ENCODE results near the gene SOX13.

Gene SOX13

DNA sequence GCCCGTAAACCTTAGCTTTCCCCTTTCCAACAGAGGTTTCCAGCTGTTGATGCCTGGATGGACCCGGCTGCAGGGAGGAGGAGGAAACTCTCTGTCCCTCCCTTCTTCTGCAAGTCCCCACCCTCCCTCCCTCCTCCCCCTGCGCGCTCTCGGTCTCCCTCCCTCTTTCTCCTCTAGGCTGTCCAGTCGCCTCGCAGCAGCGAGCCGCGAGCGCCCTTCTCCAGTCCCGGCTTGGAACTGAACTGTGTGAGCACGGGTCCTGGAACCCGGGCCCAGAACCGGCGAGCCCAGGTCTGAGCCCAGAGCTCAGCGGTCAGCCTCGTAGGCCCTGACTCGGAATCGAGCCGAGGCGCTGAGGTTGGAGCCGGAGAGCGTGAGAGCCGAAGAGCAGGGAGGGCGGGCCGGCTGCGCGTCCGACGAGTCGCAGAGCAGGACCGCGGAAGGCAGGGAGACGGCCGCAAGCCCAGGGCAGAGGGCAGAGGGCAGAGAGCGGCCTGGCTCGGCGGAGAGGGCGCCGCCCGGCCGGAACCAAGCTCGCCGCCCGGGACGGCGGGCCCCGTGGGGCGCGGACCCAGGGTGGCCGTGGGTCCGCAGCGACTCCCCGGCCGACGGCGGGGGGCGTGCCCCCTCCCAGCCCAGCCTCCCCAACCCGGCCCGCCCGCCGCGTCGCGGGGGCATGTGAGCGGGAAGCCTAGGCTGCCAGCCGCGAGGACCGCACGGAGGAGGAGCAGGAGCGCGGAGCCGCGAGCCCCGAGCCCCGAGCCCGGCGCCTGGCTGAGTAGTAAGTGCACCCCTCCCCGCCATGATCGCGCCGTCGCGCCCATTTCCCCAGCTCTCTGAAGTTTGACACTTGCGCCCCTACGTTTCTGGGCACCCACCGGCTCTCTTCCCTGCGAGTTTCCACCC, at the start of gene SOX13:
Gene SOX13 (plus strand): TSS at position 185 of the 906 bp plus-strand sequence. CDS start 39,801 bp downstream, outside the sequence.
- Mint-ChIP-seq H3K9me3 (no peaks in the 10 kb centered on the region), H3K27me3 (ENCODE audit: low read depth) (peaks cover 90% of the 10 kb centered on the region), H3K4me1 (ENCODE audit: low read depth) (peaks cover 2% of the 10 kb centered on the region), H3K27ac (no peak within 1 kb of the TSS), H3K36me3 (ENCODE audit: low read depth) (no peaks in the 10 kb centered on the region), H3K4me3 (peak within 1 kb of the TSS; percentile 76)
- peak; percentile 10 for DNase-seq (ENCODE audit: low spot score)

DNA sequence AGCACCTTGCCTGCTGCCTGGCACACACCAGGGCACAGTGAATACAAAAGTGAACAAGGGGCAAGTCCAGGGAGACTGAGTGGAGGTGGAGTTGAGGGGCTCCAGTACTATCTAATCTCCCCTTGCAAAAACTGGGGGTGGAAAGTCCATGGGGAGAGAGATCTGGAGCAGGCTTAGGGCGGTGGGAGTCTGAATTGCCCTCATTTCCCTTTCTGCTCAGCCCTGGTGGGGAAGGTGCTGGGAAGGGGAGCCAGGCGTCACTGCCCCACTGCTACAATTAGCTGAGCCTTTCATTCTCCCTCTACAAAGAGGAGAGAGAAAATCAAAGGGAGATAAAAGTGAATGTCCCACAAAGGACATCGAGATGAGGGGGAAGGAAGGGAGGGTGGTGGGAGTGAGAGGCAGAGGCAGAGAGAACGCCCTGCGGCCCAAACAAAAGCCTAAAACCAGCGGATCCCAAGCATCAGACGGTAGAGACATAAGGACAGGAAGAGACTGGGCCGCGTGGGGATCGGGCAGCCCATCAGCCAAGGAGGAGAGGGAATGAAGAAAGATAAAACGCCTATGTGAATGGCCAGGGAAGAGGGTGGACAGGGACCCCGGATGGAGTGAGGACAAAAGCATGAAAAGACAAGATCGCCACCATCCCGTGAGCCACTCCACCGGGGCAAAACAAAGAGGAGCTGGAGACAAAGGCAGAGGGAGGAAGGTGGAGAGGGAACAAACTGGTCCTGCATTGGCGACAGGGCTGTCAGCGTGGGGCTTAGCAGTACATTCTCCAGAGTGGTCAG, 46.8 kb upstream of the SOX13 start:
- H3K27ac Mint-ChIP-seq: no peak overlapping the region
- H3K27me3 Mint-ChIP-seq (ENCODE audit: low read depth): peaks cover 21% of the 10 kb centered on the region
- H3K9me3 Mint-ChIP-seq: no peaks in the 10 kb centered on the region
- no peak for DNase-seq (ENCODE audit: low spot score)
- no peaks in the 10 kb centered on the region for H3K36me3 Mint-ChIP-seq (ENCODE audit: low read depth)
- no peak overlapping the region for H3K4me3 Mint-ChIP-seq
- no peaks in the 10 kb centered on the region for H3K4me1 Mint-ChIP-seq (ENCODE audit: low read depth)

DNA sequence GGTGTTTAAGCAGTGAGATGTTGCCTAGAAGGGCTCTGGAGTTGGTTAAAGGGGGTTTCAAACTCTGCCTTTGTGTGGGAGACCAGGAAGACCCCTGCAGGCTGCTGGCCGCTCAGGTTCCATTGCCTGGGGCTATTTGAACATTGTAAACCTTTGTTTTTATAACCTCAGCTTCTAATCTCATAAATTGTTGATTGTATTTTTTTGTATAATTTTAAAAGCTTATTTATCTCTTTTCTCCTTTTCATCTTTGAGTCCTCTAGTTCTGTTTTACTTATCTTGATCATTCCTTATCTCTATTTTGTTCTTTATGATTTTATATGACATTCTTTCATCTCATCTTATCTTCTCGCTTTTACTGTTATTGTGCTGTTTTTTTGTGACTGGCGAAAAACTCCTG, 45.5 kb upstream of the SOX13 start:
- no peaks in the 10 kb centered on the region for H3K4me1 Mint-ChIP-seq (ENCODE audit: low read depth)
- no peaks in the 10 kb centered on the region for H3K9me3 Mint-ChIP-seq
- peaks cover 23% of the 10 kb centered on the region for H3K27me3 Mint-ChIP-seq (ENCODE audit: low read depth)
- no peak for DNase-seq (ENCODE audit: low spot score)
- no peaks in the 10 kb centered on the region for H3K36me3 Mint-ChIP-seq (ENCODE audit: low read depth)
- H3K4me3 Mint-ChIP-seq: no peak overlapping the region
- H3K27ac Mint-ChIP-seq: no peak overlapping the region

DNA sequence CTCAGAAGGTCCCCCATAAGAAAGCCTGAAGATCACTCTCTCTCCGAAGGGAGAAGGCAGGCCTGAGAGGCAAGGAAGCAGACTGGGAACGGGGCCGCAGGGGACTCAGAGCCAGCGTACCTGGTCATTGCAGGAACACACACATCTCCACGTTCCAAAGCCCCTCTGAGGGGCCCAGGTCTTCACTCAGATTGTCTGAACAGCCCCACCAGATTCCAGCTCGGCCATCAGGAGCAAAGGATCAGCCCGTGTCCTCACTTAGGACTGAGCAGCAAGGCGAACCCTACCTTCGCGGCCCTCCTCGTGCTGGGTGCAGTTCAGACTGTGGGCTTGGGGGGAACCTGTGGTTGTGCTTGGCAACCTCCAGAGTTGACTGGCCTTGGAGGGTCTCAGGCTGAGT, 43.9 kb upstream of the SOX13 start:
- H3K4me3 Mint-ChIP-seq: no peak overlapping the region
- peaks cover 23% of the 10 kb centered on the region for H3K27me3 Mint-ChIP-seq (ENCODE audit: low read depth)
- H3K36me3 Mint-ChIP-seq (ENCODE audit: low read depth): no peaks in the 10 kb centered on the region
- H3K4me1 Mint-ChIP-seq (ENCODE audit: low read depth): no peaks in the 10 kb centered on the region
- no peaks in the 10 kb centered on the region for H3K9me3 Mint-ChIP-seq
- H3K27ac Mint-ChIP-seq: no peak overlapping the region
- DNase-seq (ENCODE audit: low spot score): no peak

DNA sequence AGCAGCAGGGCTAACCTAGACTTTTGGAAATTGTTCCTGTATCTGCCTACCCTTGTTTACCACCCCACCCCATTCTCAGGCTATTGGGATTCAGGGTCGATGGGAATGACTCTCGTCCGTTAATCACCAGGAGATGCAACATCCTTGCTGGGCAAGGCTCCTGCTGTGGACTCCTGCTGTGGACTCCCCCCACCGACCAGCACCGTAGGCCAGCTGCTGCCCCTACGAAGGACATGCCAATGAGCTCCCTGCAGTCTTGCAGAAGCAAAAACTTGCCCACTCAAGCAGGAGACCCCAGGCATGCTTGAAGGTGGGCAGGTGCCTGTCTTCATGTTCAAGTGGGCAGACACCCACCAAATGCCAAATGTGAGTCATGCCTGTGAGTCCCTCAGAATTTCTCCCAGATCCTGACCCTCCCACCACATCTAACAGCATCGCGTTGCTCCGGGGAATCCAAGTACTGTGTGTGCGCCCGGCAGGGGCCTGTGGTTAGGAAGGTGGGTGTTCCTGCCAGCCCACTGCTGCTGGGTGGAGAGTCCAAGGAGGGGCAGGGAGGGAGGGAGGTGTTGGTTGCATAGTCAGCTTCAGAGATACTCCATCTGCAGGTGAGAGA, 41.7 kb upstream of the SOX13 start:
- H3K27me3 Mint-ChIP-seq (ENCODE audit: low read depth): peaks cover 14% of the 10 kb centered on the region
- DNase-seq (ENCODE audit: low spot score): no peak
- H3K9me3 Mint-ChIP-seq: no peaks in the 10 kb centered on the region
- H3K36me3 Mint-ChIP-seq (ENCODE audit: low read depth): no peaks in the 10 kb centered on the region
- H3K27ac Mint-ChIP-seq: no peak overlapping the region
- no peak overlapping the region for H3K4me3 Mint-ChIP-seq
- H3K4me1 Mint-ChIP-seq (ENCODE audit: low read depth): no peaks in the 10 kb centered on the region

DNA sequence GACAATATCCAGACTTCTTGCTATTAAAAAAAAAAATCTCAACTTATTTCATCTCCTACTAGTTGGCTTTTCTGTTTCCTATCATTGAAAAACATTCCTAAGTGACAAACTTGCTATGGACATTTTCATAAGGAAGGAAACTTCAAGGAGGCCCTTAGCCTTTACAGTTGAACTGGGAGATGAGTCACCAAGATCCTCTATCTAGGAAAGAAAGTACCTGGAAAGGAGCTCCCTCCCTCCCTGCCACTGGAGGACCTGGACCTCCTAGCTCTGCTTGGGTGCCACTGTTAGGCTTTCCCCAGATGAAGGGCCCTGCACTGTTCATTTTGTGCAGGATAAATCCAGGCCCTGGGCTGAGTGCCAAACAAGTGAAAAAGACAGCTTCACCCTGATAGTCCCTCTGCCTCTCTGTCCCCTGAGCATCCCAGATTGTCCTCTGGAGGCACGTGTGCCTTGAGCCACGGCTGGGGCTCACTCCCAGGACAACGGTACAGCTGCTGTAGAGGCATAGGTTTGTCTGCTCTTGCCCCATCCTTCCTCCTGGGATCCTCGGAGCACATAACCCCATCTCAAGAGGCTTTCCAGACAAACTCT, 40.2 kb upstream of the SOX13 start:
- no peak overlapping the region for H3K4me3 Mint-ChIP-seq
- no peaks in the 10 kb centered on the region for H3K36me3 Mint-ChIP-seq (ENCODE audit: low read depth)
- H3K27ac Mint-ChIP-seq: no peak overlapping the region
- H3K4me1 Mint-ChIP-seq (ENCODE audit: low read depth): no peaks in the 10 kb centered on the region
- peaks cover 4% of the 10 kb centered on the region for H3K27me3 Mint-ChIP-seq (ENCODE audit: low read depth)
- no peak for DNase-seq (ENCODE audit: low spot score)
- no peaks in the 10 kb centered on the region for H3K9me3 Mint-ChIP-seq

DNA sequence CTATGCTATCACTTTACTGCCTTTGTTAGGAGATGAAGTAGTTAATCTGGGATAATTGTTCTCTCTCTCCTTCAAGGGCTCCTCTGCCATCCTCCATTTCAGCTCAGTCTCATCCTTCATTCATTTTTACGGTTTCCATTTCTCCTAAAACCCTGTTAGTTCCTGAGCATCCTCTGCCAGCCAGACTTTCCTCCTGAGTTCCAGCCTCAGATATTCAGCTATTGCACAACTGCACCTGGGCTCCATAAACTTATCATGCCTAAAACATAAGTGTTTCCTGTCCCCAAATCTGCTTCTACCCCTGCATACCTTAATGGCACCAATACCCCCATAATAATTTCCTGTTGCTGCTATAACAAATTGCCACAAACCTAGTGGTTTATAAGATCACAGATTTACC, 39.6 kb upstream of the SOX13 start:
- H3K4me1 Mint-ChIP-seq (ENCODE audit: low read depth): no peaks in the 10 kb centered on the region
- H3K27ac Mint-ChIP-seq: no peak overlapping the region
- H3K27me3 Mint-ChIP-seq (ENCODE audit: low read depth): peaks cover 4% of the 10 kb centered on the region
- no peak for DNase-seq (ENCODE audit: low spot score)
- no peaks in the 10 kb centered on the region for H3K36me3 Mint-ChIP-seq (ENCODE audit: low read depth)
- no peak overlapping the region for H3K4me3 Mint-ChIP-seq
- no peaks in the 10 kb centered on the region for H3K9me3 Mint-ChIP-seq

DNA sequence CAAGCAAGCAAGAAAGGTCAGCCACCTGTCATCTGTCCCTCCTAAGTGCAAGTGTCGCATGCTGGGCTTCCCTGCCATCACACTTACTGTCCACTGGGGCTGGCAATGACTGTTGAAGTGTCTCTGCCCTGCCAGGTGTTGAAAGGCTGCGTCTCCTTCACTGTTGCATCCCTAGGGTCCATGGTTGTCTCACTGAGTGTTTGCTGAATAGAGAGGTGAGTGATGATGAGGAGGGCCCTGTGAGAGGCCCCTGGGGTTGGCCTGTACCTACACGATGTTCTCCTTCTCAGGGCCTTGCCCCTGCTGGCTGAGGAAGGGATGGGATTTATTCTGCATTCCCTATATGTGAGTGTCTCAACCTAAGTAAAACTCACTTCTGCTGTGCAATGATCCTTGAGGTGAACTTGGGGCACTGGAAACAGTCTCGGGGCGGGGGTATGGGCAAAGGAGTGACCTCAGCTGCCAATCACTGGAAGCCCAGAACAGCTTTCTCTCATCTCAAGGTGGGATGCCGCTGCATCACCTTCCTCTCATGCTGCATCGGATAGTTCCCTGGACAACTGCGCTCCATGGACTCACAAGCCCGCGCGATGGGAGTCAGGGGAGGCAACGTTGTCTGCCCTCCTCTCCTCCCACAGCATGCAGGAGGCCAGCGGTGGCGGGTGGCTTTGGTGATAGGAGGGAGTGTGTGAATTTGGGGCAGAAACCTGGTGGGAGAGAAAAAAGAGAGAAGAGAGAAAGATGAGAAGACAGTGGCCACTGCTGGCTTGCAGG, 35.8 kb upstream of the SOX13 start:
- Mint-ChIP-seq H3K36me3 (ENCODE audit: low read depth) (no peaks in the 10 kb centered on the region), H3K27ac (no peak overlapping the region), H3K4me1 (ENCODE audit: low read depth) (no peaks in the 10 kb centered on the region), H3K27me3 (ENCODE audit: low read depth) (peaks cover 2% of the 10 kb centered on the region), H3K9me3 (no peaks in the 10 kb centered on the region), H3K4me3 (no peak overlapping the region)
- DNase-seq (ENCODE audit: low spot score): no peak

DNA sequence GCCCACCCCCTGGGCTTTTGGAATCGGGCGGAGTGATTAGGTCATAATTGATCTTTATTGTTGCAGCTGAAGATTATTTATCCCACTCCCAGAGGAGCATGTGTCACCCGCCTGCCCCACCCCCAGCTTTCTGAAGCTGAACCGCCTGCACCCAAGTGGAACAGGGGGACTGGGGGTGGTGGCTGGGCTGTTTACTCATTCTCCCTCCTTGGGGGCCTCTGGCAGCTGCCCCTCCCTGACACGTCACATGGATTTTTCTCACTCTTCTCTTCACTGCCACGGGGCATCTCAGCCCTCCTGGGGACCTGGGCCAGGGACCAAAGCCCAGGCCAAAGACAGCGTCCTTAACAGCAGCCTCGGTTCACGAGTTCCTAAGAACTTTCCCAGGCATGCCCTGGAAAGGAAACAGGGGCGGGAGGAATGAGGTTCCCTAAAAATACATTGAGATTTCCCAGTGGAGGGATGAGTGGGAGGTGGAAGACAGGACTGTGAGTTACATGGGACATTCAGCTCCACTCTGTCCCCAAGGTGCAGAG, 31.6 kb upstream of the SOX13 start:
- no peaks in the 10 kb centered on the region for H3K9me3 Mint-ChIP-seq
- H3K36me3 Mint-ChIP-seq (ENCODE audit: low read depth): no peaks in the 10 kb centered on the region
- no peaks in the 10 kb centered on the region for H3K27me3 Mint-ChIP-seq (ENCODE audit: low read depth)
- H3K4me1 Mint-ChIP-seq (ENCODE audit: low read depth): no peaks in the 10 kb centered on the region
- no peak for DNase-seq (ENCODE audit: low spot score)
- H3K4me3 Mint-ChIP-seq: no peak overlapping the region
- no peak overlapping the region for H3K27ac Mint-ChIP-seq

DNA sequence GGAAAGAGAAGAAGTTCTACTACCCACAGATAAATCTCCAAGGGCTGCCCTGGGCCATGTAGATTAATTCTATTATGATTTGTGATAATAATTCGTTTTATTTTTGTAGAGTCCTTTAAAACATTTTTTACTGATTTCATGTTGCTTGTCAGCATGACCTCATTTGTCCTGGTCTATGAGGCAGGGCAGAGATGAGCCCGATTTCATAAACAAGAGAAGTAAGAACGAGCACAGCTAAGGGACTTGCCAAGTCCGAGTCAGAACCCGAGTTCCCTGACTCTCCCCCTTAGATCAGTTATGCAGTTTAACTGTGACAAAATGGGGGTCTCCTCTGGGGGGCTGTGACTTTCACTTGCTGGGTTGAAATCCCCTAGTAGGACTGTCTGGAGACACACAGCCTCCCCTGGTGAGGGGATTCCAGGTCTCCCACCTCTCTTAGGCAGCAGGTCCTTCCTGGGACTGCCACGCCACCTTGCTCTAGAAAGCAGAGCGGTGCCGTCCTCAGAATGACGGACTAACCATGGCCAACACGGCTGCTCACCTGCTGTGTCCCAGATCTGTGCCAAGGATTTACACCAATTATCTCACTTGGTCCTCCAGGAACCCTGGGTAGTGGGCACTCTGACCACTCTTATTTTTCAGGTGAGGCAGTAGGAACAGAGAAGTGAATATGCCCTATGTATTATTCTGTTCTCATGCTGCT, 31.0 kb upstream of the SOX13 start:
- DNase-seq (ENCODE audit: low spot score): no peak
- no peaks in the 10 kb centered on the region for H3K4me1 Mint-ChIP-seq (ENCODE audit: low read depth)
- no peak overlapping the region for H3K27ac Mint-ChIP-seq
- H3K36me3 Mint-ChIP-seq (ENCODE audit: low read depth): no peaks in the 10 kb centered on the region
- no peak overlapping the region for H3K4me3 Mint-ChIP-seq
- no peaks in the 10 kb centered on the region for H3K27me3 Mint-ChIP-seq (ENCODE audit: low read depth)
- no peaks in the 10 kb centered on the region for H3K9me3 Mint-ChIP-seq

DNA sequence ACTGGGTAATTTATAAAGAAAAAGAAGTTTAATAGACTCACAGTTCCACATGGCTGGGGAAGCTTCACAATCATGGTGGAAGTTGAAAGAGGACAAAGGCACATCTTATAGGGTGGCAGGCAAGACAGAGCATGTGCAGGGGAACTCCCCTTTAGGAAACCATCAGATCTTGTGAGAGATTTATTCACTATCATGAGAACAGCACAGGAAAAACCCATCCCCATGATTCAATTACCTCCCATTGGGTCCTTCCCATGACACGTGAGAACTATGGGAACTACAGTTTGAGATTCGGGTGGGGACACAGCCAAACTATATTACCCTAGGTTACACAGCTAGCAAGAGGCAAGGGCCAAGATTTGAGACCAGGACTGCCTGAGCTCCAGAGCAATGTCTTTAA, 30.4 kb upstream of the SOX13 start:
- Mint-ChIP-seq H3K36me3 (ENCODE audit: low read depth) (no peaks in the 10 kb centered on the region), H3K27ac (no peak overlapping the region), H3K9me3 (no peaks in the 10 kb centered on the region), H3K4me3 (no peak overlapping the region), H3K4me1 (ENCODE audit: low read depth) (no peaks in the 10 kb centered on the region), H3K27me3 (ENCODE audit: low read depth) (no peaks in the 10 kb centered on the region)
- no peak for DNase-seq (ENCODE audit: low spot score)

DNA sequence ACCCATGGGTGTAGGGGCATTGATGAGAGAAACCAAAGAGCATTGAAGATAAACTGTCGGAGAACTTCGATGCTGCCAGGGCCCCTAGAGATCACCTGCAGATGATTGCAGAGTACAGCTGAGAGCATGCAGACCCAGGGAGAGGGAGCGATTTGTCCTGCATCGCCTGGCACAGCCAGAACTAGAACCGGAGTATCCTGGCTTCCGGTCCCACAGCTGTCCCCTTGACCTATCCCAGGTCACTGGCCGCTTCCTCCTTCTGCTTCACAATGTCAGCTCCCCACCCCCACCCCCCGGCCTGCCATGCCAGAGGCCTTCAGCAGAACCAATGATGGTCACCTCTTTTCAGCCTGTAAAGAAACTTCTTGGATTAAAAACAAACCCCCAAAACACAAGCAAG, 29.2 kb upstream of the SOX13 start:
- no peak overlapping the region for H3K27ac Mint-ChIP-seq

DNA sequence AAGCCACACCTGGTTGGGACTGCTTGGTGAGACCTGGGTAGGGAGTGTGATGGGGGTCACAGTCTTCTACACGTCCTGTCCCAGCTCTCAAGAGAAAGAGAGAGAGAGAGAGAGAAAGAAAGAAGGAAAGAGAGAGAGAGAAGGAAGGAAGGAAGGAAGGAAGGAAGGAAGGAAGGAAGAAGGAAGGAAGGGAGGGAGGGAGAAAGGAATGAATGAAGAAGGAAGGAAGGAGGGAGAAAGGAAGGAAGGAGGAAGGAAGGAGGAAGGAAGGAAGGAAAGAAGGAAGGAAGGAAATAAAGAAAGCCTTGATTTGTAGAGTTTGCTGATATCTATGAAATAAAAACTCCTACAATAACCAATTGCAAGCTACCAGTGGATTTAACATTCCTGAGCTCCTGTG, 28.5 kb upstream of the SOX13 start:
- DNase-seq (ENCODE audit: low spot score): no peak
- Mint-ChIP-seq H3K27me3 (ENCODE audit: low read depth) (no peaks in the 10 kb centered on the region), H3K4me3 (no peak overlapping the region), H3K36me3 (ENCODE audit: low read depth) (no peaks in the 10 kb centered on the region), H3K9me3 (no peaks in the 10 kb centered on the region), H3K4me1 (ENCODE audit: low read depth) (no peaks in the 10 kb centered on the region), H3K27ac (no peak overlapping the region)

More for the DNA sequence above, 29.2 kb upstream of the SOX13 start:
- no peak for DNase-seq (ENCODE audit: low spot score)
- Mint-ChIP-seq H3K36me3 (ENCODE audit: low read depth) (no peaks in the 10 kb centered on the region), H3K4me1 (ENCODE audit: low read depth) (no peaks in the 10 kb centered on the region), H3K9me3 (no peaks in the 10 kb centered on the region), H3K4me3 (no peak overlapping the region), H3K27me3 (ENCODE audit: low read depth) (no peaks in the 10 kb centered on the region)
